ENCODE measurements around the gene USP49. TPM values are rescaled to one million over a fixed set of nuclear protein-coding genes. Genes with fewer than 3 reads are reported as not detected.

USP49 gene
- total RNA-seq, 1 experiment from 2014 or later = 18.5 TPM

GRCh38 chr6:41917528-41917927 lies 22.4 kb upstream of the USP49 start:
- H3K4me3 ChIP-seq (ENCODE audit: low read depth, low read length) = no peak overlapping the region
- no peak for TF ChIP-seq CTCF (IDR thresholded peaks at IDR 0.05; ENCODE audit: insufficient read depth in 1 of 2, low read depth in 1 of 2, low read length in 1 of 2, severe bottlenecking in 1 of 2, unreplicated experiment in 1 of 2)
- no peaks in the 10 kb centered on the region for H3K27me3 ChIP-seq (replicated peaks; ENCODE audit: control insufficient read depth, insufficient read depth, low read length)
- Mint-ChIP-seq H3K4me3 (ENCODE audit: unreplicated experiment) (no peak overlapping the region), H3K4me1 (ENCODE audit: low read depth, unreplicated experiment) (peaks cover 8% of the 10 kb centered on the region), H3K36me3 (ENCODE audit: insufficient read depth, unreplicated experiment) (peaks cover 48% of the 10 kb centered on the region), H3K27ac (ENCODE audit: unreplicated experiment) (peak overlapping the region; percentile 45), H3K9me3 (ENCODE audit: unreplicated experiment) (no peaks in the 10 kb centered on the region), H3K27me3 (ENCODE audit: insufficient read depth, unreplicated experiment) (no peaks in the 10 kb centered on the region)
- no peaks in the 10 kb centered on the region for H3K9me3 ChIP-seq
- ChIA-PET CTCF (no interaction called here), POLR2A (no interaction called here)
- BruUV-seq (replicated peaks) = no TSS peak
- H3K4me1 ChIP-seq = peaks cover 5% of the 10 kb centered on the region; the same call in 1 of the 2 replicates
- peaks cover 1% of the 10 kb centered on the region; the same call in 1 of the 2 replicates for H3K36me3 ChIP-seq (ENCODE audit: control insufficient read depth, insufficient read depth, low read length)
- intact Hi-C loops (cut with micrococcal nuclease; ENCODE audit: unreplicated experiment) = no loop called here
- DNase-seq = no peak

- intact Hi-C loops (cut with micrococcal nuclease; ENCODE audit: unreplicated experiment) = no loop called here
- H3K4me3 Mint-ChIP-seq (ENCODE audit: unreplicated experiment) = no peak overlapping the region
- Histone ChIP-seq H3K4me3 (ENCODE audit: low read depth, low read length) (no peak overlapping the region), H3K4me1 (no peaks in the 10 kb centered on the region), H3K9me3 (no peaks in the 10 kb centered on the region), H3K27me3 (replicated peaks; ENCODE audit: control insufficient read depth, insufficient read depth, low read length) (no peaks in the 10 kb centered on the region), H3K36me3 (ENCODE audit: control insufficient read depth, insufficient read depth, low read length) (peaks cover 1% of the 10 kb centered on the region; the same call in 1 of the 2 replicates)
- H3K27me3 Mint-ChIP-seq (ENCODE audit: insufficient read depth, unreplicated experiment) = no peaks in the 10 kb centered on the region
- peaks cover 43% of the 10 kb centered on the region for H3K36me3 Mint-ChIP-seq (ENCODE audit: insufficient read depth, unreplicated experiment)
- H3K9me3 Mint-ChIP-seq (ENCODE audit: unreplicated experiment) = no peaks in the 10 kb centered on the region
- H3K4me1 Mint-ChIP-seq (ENCODE audit: low read depth, unreplicated experiment) = peaks cover 3% of the 10 kb centered on the region
- POLR2A ChIA-PET = no interaction called here
- no peak overlapping the region for H3K27ac Mint-ChIP-seq (ENCODE audit: unreplicated experiment)
- CTCF ChIA-PET = interaction anchor here (0.7 kb wide), 1 partner anchor 67 kb away, joined by 3 read pairs; no protein-coding TSS in a partner anchor
- TF ChIP-seq CTCF (IDR thresholded peaks at IDR 0.05; ENCODE audit: insufficient read depth in 1 of 2, low read depth in 1 of 2, low read length in 1 of 2, severe bottlenecking in 1 of 2, unreplicated experiment in 1 of 2) = no peak
- DNase-seq = no peak
- BruUV-seq (replicated peaks) = no TSS peak
These were observed 19.8 kb upstream of the USP49 start for GRCh38 chr6:41914869-41915530.

- peaks cover 1% of the 10 kb centered on the region; the same call in 1 of the 2 replicates for H3K36me3 ChIP-seq (ENCODE audit: control insufficient read depth, insufficient read depth, low read length)
- no peaks in the 10 kb centered on the region for H3K9me3 Mint-ChIP-seq (ENCODE audit: unreplicated experiment)
- POLR2A ChIA-PET = no interaction called here
These were observed 19.2 kb upstream of the USP49 start for GRCh38 chr6:41914343-41914742.

More at GRCh38 chr6:41914343-41914742, 19.2 kb upstream of the USP49 start:
- no peak overlapping the region for H3K27ac Mint-ChIP-seq (ENCODE audit: unreplicated experiment)
- Histone ChIP-seq H3K27me3 (replicated peaks; ENCODE audit: control insufficient read depth, insufficient read depth, low read length) (no peaks in the 10 kb centered on the region), H3K4me1 (no peaks in the 10 kb centered on the region), H3K9me3 (no peaks in the 10 kb centered on the region), H3K4me3 (ENCODE audit: low read depth, low read length) (no peak overlapping the region)
- no TSS peak for BruUV-seq (replicated peaks)
- H3K4me1 Mint-ChIP-seq (ENCODE audit: low read depth, unreplicated experiment) = no peaks in the 10 kb centered on the region
- TF ChIP-seq CTCF (IDR thresholded peaks at IDR 0.05; ENCODE audit: insufficient read depth in 1 of 2, low read depth in 1 of 2, low read length in 1 of 2, severe bottlenecking in 1 of 2, unreplicated experiment in 1 of 2) = no peak
- no peaks in the 10 kb centered on the region for H3K27me3 Mint-ChIP-seq (ENCODE audit: insufficient read depth, unreplicated experiment)
- no peak overlapping the region for H3K4me3 Mint-ChIP-seq (ENCODE audit: unreplicated experiment)
- H3K36me3 Mint-ChIP-seq (ENCODE audit: insufficient read depth, unreplicated experiment) = peaks cover 43% of the 10 kb centered on the region
- intact Hi-C loops (cut with micrococcal nuclease; ENCODE audit: unreplicated experiment) = no loop called here
- no peak for DNase-seq
- CTCF ChIA-PET = no interaction called here

Measured in Caco-2 (cell line).